Stimulated activated effector memory CD8-positive, alpha-beta T cell treated with anti-CD3 and anti-CD28 coated beads, Interleukin-12 subunit alpha, Interleukin-12 subunit beta, amount 100 ng/mL, for 72 hours (primary cell): ENCODE results near the gene AP3B1.

ENCODE experiments used
- ATAC-seq: fragments of 150-1000 bp; cut with Tn5 transposase; 2 replicates; pipeline ENCODE4 v1.10.0; 2021
- DNase-seq, 2 donors: peaks; one replicate each; pipeline ENCODE4 v3.0.0; 2021 to 2022; ENCODE audit warnings: low spot score in 2 of 2
- H3K27ac Mint-ChIP-seq: one replicate; pipeline ENCODE4 v1.8.0; 2022; ENCODE audit warnings: mild to moderate bottlenecking, mixed read lengths
- H3K36me3 Mint-ChIP-seq: one replicate; pipeline ENCODE4 v1.8.0; 2022; ENCODE audit warnings: mild to moderate bottlenecking, mixed read lengths
- H3K4me1 Mint-ChIP-seq: one replicate; pipeline ENCODE4 v1.8.0; 2022; ENCODE audit warnings: mixed read lengths
- H3K4me3 Mint-ChIP-seq: one replicate; pipeline ENCODE4 v1.8.0; 2022; ENCODE audit warnings: mild to moderate bottlenecking, mixed read lengths
- H3K9me3 Mint-ChIP-seq: one replicate; pipeline ENCODE4 v1.8.0; 2022; ENCODE audit warnings: mixed read lengths

AP3B1 gene

GRCh38 chr5:78294248-78295034, at the start of gene AP3B1:
Gene AP3B1 (minus strand): TSS chr5:78294698. CDS start chr5:78294579, 119 bp downstream.
- peak within 1 kb of the TSS; percentile 93 for H3K4me3 Mint-ChIP-seq
- peaks cover 38% of the 10 kb centered on the region for H3K4me1 Mint-ChIP-seq
- H3K27ac Mint-ChIP-seq, result peak within 1 kb of the TSS; percentile 100
- peaks cover 31% of the 10 kb centered on the region for H3K36me3 Mint-ChIP-seq
- peak; percentile 97 for ATAC-seq
- peak; percentile 99 for DNase-seq
- H3K9me3 Mint-ChIP-seq, result no peaks in the 10 kb centered on the region

DNA sequence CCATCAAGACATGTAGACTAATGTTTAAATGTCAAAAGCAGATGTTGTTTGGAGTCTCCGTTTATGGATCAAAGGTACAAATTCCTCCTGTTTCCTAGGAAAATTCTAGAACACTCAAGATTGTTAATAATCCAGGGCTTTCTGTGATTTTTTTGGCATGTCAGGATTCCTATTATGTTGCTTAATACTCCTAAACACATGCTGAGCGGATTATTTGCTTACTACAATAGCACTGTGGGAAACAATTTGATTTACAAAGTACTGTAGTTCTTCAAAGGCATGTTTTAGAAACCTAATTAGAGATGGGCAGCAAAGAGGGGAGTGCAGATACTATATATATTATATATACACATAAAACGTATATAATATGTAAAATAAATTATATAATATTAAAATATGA, 46.9 kb upstream of the AP3B1 start:
- peaks cover 2% of the 10 kb centered on the region for H3K9me3 Mint-ChIP-seq
- no peak overlapping the region for H3K4me3 Mint-ChIP-seq
- H3K27ac Mint-ChIP-seq, result no peak overlapping the region
- ATAC-seq, result no peak
- no peaks in the 10 kb centered on the region for H3K4me1 Mint-ChIP-seq
- no peak for DNase-seq
- no peaks in the 10 kb centered on the region for H3K36me3 Mint-ChIP-seq

GRCh38 chr5:78339617-78340436, 45.3 kb upstream of the AP3B1 start:
- no peak for DNase-seq
- Mint-ChIP-seq H3K4me1 (no peaks in the 10 kb centered on the region), H3K9me3 (peaks cover 2% of the 10 kb centered on the region), H3K27ac (no peak overlapping the region), H3K4me3 (no peak overlapping the region), H3K36me3 (no peaks in the 10 kb centered on the region)
- no peak for ATAC-seq

GRCh38 chr5:78336698-78337097, 42.2 kb upstream of the AP3B1 start:
- H3K36me3 Mint-ChIP-seq, result no peaks in the 10 kb centered on the region
- DNase-seq (no peak), ATAC-seq (no peak)
- peaks cover 2% of the 10 kb centered on the region for H3K9me3 Mint-ChIP-seq
- H3K4me3 Mint-ChIP-seq, result no peak overlapping the region
- no peaks in the 10 kb centered on the region for H3K4me1 Mint-ChIP-seq
- no peak overlapping the region for H3K27ac Mint-ChIP-seq

DNA sequence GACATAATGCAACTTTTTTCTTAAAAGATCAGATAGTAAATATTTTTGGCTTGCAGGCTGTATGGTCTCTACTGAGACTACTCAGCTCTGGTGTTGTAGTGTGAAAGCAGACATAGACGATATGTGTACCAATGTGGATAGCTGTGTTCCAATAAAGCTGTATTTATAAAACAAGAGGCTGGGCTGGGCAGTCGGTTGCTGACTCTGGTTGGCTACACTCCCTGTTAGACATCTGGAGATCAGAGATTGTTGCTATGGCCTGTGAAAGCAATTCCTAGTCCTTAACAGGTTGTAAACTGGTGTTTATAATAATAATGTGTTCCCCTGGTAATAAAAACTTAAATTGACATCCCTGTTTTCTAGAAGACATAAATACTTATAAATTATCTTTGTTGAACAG, 41.5 kb upstream of the AP3B1 start:
- ATAC-seq (no peak), DNase-seq (no peak)
- H3K27ac Mint-ChIP-seq, result no peak overlapping the region
- no peak overlapping the region for H3K4me3 Mint-ChIP-seq
- peaks cover 2% of the 10 kb centered on the region for H3K9me3 Mint-ChIP-seq
- no peaks in the 10 kb centered on the region for H3K36me3 Mint-ChIP-seq
- no peaks in the 10 kb centered on the region for H3K4me1 Mint-ChIP-seq

DNA sequence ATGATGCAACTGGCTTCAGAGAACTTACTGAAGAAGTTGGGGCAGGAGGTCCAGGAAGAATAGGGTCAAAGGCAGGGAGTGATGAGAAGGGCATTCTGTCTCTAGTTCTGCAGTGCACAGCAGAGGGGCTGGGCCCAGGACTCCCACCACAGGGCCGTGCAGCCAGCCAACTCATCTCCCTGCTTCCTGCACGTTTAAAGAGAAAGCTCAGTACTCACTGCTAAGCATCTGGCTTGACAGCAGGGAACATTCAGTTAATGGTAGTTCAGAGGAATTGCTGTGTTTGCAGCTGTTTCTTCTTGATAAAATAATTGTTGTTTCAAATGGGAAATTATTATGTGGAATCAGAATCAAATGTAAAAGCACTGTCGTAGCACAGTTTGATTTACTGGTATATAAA, 40.3 kb upstream of the AP3B1 start:
- Mint-ChIP-seq H3K36me3 (no peaks in the 10 kb centered on the region), H3K9me3 (peaks cover 2% of the 10 kb centered on the region), H3K4me1 (no peaks in the 10 kb centered on the region), H3K4me3 (no peak overlapping the region), H3K27ac (no peak overlapping the region)
- ATAC-seq (no peak), DNase-seq (no peak)

DNA sequence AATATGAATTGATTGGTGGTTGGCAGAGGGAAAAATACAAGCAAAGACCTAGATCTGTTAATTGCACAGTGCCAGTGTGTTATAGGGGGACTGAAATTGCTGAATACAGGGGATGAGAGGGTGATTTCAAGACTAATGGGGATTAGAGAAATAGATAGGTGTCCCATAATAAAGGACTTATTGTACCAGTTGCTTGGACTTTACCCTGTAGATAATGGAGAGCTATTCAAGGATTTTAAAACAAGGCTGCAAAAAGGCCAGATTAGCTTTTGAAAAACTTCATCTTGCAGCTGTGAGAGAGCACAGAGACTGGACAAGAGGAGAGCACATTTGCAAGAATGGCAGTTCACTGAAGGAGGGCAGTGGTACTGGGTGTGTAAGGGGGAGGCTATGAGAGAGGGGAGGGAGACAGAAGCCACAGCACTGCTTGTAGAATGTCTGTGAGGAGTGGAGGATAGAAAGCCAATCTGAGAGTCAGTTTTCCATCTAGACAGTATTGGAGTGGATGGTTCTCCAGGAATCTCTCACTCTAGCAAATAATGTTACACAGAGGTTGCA, 37.1 kb upstream of the AP3B1 start:
- no peak overlapping the region for H3K27ac Mint-ChIP-seq
- ATAC-seq, result no peak
- no peaks in the 10 kb centered on the region for H3K36me3 Mint-ChIP-seq

GRCh38 chr5:78328585-78329173, 34.2 kb upstream of the AP3B1 start:
- no peak overlapping the region for H3K27ac Mint-ChIP-seq
- no peaks in the 10 kb centered on the region for H3K36me3 Mint-ChIP-seq
- ATAC-seq (no peak), DNase-seq (no peak)
- H3K4me1 Mint-ChIP-seq, result no peaks in the 10 kb centered on the region
- H3K9me3 Mint-ChIP-seq, result no peaks in the 10 kb centered on the region
- no peak overlapping the region for H3K4me3 Mint-ChIP-seq

More for the DNA sequence above, 37.1 kb upstream of the AP3B1 start:
- no peaks in the 10 kb centered on the region for H3K9me3 Mint-ChIP-seq
- no peaks in the 10 kb centered on the region for H3K4me1 Mint-ChIP-seq
- H3K4me3 Mint-ChIP-seq, result no peak overlapping the region
- DNase-seq, result no peak

GRCh38 chr5:78327761-78328510, 33.4 kb upstream of the AP3B1 start:
- Mint-ChIP-seq H3K36me3 (no peaks in the 10 kb centered on the region), H3K27ac (no peak overlapping the region), H3K4me1 (no peaks in the 10 kb centered on the region), H3K9me3 (no peaks in the 10 kb centered on the region), H3K4me3 (no peak overlapping the region)
- no peak for ATAC-seq
- DNase-seq, result no peak

DNA sequence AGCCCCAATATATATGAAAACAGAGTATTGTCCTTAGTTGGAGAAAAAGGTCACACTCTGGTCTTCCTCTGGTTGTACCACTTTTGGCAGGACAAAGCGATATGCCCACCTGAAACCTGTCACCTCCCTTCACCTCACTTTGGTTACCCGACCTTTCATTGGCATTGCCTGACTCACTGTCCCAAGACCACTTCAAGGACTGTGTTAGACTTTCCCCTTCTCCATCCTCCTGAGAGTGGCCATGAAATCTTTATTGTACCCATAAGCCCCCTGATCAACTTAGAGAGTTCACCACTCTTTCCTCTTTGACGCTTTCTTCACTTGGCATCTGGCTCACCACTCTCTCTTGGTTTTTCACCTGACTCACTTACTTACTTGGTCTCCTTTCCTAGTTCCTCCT, 32.4 kb upstream of the AP3B1 start:
- no peak for ATAC-seq
- Mint-ChIP-seq H3K4me3 (no peak overlapping the region), H3K9me3 (no peaks in the 10 kb centered on the region)

GRCh38 chr5:78323241-78323640, 28.7 kb upstream of the AP3B1 start:
- Mint-ChIP-seq H3K36me3 (no peaks in the 10 kb centered on the region), H3K4me1 (no peaks in the 10 kb centered on the region), H3K4me3 (no peak overlapping the region), H3K27ac (no peak overlapping the region), H3K9me3 (no peaks in the 10 kb centered on the region)
- no peak for ATAC-seq
- DNase-seq, result no peak

More for the DNA sequence above, 32.4 kb upstream of the AP3B1 start:
- no peaks in the 10 kb centered on the region for H3K36me3 Mint-ChIP-seq
- no peaks in the 10 kb centered on the region for H3K4me1 Mint-ChIP-seq
- no peak for DNase-seq
- no peak overlapping the region for H3K27ac Mint-ChIP-seq

DNA sequence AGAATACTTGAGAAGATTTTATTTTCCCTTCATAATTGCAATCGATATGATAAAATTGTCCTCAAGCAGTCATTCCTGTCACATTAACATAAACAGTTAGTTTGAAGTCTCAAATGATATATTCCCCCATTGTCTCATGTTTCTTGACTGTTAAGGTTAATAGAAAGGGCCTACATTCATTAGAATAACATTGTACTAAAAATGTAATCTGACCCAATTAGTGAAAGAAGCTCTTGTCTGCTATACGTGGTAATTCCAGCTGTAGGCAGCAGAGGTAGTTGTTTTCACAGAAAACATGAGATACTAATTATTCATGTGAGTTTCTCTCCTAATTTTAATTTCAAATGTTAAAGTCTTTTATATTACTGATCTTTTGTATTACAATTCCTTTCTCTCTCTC, 25.9 kb upstream of the AP3B1 start:
- DNase-seq, result no peak
- no peak overlapping the region for H3K4me3 Mint-ChIP-seq

DNA sequence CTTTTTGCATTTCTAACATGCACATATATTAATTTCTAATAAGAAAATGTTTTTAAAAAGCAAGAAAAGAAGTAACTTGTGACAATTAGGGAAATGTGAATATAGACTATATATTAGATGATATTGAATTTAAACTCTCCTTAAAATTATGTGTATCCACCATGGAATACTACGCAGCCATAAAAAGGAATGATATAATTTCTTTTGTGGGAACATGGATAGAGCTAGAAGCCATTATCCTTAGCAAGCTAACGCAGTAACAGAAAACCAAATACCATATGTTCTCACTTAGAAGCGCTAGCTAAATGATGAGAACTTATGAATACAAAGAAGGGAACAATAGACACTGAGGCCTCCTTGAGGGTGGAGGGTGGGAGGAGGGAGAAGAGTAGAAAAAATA, 23.8 kb upstream of the AP3B1 start:
- Mint-ChIP-seq H3K36me3 (no peaks in the 10 kb centered on the region), H3K27ac (no peak overlapping the region), H3K4me1 (no peaks in the 10 kb centered on the region)

More for the DNA sequence above, 25.9 kb upstream of the AP3B1 start:
- no peak for ATAC-seq
- Mint-ChIP-seq H3K9me3 (no peaks in the 10 kb centered on the region), H3K27ac (no peak overlapping the region), H3K36me3 (no peaks in the 10 kb centered on the region), H3K4me1 (no peaks in the 10 kb centered on the region)

DNA sequence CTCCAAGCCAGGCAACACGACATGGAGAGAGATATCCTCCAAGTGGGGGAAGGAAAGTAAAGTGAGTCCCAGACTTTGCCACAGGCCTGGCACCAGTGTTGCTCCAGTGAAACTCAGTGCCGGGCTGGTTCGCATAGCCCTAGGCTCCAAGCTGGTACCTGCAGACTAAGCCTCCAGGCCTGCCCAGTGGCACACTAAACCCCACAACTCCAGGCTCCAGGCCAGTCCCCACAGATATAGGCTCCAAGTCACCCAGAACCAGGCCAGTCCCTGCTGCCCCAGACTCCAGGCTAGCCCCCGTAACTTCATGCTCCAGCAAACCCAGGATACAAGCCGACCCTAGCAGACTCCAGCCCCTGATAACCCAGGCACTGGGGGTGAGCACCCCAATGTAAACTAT, 23.0 kb upstream of the AP3B1 start:
- H3K36me3 Mint-ChIP-seq, result no peaks in the 10 kb centered on the region
- H3K27ac Mint-ChIP-seq, result no peak overlapping the region
- H3K4me1 Mint-ChIP-seq, result no peaks in the 10 kb centered on the region
- no peak for DNase-seq
- H3K9me3 Mint-ChIP-seq, result no peaks in the 10 kb centered on the region
- H3K4me3 Mint-ChIP-seq, result no peak overlapping the region
- ATAC-seq, result no peak

More for the DNA sequence above, 23.8 kb upstream of the AP3B1 start:
- H3K9me3 Mint-ChIP-seq, result no peaks in the 10 kb centered on the region
- ATAC-seq (no peak), DNase-seq (no peak)
- no peak overlapping the region for H3K4me3 Mint-ChIP-seq

DNA sequence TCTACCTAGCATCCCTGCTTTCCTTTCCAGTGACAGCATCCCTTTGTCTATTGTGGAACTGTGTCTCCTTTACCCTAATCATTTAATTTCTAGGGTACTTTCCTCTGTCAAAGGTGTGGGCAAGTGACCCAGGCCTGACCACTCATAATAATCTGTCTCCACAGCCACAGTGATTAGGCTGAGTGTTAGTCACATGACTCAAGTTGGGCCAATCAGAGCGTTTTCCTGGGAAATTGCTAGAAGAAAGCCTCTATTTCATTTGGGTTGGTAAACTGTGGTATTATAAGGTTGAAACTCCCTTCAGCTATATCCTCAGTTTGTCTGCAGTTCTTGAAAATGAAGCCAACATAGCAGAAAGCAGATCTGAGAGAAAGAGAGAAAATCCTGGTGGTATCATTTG, 14.2 kb upstream of the AP3B1 start:
- Mint-ChIP-seq H3K27ac (no peak overlapping the region), H3K4me1 (no peaks in the 10 kb centered on the region), H3K36me3 (no peaks in the 10 kb centered on the region), H3K9me3 (no peaks in the 10 kb centered on the region), H3K4me3 (no peak overlapping the region)
- DNase-seq, result no peak
- no peak for ATAC-seq
